Central memory CD4-positive, alpha-beta T cell (primary cell): ENCODE results near the gene SLC15A1.
A peak's percentile ranks its signal among the peaks of the same experiment; 100 is the strongest.

Experiments used
- DNase-seq: peaks from one replicate; pipeline ENCODE4 v3.0.0; 2022

Gene SLC15A1

DNA sequence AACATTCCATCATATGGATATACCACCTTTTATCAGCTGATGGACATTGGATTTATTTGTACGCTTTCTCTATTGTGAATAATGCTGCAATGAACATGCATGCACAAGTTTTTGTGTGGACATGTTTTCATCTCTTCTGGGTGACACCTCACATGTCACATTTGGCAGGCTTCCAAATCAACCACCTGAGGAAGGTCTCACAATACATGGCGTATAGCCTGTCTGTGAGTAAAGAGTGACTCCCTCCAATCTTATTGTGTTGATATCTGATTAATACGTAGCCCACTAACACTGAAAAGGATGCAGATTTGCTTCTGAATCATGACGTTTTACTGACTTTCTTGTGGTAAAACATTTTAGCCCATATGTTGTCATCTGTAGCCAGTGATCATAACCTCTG lies 61.1 kb downstream of the SLC15A1 start:
- DNase-seq = no peak

DNA sequence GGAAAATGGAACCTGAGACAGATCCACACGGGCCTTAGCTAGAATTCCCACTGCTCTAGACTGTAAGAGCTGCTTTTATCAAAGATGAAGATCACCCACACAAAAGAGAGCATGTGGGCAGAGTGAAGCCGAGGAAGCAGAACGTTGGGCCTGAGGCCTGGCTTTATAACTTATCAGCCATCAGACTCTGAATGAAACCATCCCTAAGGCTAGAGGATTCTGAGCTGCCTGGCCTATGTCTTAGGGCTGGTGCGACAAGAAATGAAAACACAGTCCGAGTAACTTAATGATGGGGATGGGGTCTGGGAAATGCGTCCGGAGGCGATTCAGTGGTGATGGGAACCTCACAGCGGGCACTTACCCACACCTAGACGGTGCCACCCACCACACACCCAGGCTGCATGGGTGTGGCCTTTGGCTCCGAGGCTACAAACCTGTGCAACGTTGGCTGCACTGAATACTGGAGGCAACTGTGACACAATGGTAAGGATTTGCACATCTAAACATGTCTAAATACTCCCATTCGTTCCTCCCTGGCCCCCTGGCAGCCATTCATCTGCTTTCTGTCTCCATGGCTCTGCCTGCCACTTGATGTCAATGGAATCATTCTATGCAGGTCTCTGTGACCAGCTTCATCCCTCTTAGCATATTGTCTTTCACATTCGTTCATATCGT lies 62.0 kb downstream of the SLC15A1 start:
- DNase-seq = no peak

DNA sequence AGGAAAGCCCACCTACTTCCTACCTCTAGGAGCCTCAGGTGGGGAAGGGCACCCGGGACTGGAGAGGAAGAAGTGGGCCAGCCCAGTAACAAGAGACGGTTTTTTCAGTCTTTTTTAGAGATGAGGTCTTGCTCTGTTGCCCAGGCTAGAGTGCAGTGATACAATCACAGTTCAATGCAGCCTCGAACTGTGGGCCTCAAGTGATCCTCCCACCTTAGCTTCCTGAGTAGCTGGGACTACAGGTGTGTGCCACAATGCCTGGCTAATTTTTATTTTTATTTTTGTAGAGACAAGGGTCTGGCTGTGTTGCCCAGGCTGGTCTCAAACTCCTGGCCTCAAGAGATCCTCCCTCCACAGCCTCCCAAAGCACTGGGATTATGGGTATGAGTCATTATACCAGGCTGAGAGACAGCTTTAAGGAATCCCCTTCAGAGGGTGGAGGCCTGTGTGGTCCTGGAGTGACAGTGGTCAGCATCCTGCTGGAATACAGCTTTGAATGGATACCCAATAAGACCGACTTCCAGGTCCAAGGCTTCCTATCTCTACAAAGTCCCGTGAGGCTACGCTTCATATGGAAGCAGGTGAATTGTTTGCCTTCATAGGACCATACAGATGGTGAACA lies 63.0 kb downstream of the SLC15A1 start:
- DNase-seq = no peak

DNA sequence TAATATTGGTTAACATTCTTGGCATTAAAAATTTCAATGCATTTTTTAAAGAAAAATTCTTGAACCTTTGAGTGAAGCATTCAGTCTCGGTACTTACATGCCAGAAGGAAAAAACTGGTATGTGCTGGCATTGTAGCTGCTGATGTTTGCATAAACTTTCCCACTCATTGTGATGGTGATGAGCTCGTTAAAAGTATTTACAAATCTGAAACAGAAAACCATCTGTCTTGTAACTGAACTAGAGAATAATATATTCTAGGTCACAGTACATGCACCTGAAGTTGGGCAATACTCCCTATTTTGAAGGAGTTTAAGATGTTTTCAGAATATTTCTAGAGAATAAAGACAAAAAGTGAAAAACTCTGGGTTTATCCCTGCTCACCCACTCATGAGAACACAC lies 64.1 kb downstream of the SLC15A1 start:
- DNase-seq = no peak

DNA sequence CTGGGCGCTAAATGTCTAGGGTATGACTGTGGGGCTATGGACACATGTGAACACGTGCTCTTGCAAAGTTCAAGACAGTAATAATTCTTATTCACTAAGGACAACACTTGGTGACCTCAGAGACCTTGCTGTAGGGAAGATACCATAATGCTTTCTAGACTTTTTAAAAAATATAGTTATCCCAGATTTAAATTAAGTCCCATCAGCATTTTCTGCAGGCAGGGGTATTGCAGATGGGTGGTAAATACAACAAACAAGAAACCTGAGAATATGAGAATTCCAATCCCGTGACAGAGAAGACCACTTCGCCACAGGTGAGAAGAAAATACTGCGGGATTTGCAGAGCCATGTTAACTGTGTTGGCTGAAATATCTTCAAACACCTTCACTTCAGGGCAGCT lies 65.2 kb downstream of the SLC15A1 start:
- DNase-seq = no peak

DNA sequence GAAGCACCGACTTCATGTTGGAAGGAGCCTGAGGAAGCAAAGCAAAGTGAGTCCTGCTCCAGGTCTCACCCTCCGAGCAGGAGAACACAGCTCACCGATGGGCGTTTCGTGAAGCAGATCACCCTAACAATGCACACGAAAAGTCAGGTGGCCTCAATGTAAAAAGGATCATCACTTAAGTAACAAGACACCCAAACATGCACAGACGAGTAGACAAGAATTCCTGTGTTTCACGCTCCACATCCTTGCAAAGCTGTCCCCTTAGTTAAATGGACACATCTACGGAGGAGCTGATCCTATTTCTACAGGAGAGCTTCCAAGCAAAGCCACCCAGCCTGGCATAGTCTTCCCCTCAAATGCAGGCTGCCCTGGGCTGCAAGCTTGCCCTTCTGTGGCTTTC lies 66.2 kb downstream of the SLC15A1 start:
- DNase-seq = no peak

DNA sequence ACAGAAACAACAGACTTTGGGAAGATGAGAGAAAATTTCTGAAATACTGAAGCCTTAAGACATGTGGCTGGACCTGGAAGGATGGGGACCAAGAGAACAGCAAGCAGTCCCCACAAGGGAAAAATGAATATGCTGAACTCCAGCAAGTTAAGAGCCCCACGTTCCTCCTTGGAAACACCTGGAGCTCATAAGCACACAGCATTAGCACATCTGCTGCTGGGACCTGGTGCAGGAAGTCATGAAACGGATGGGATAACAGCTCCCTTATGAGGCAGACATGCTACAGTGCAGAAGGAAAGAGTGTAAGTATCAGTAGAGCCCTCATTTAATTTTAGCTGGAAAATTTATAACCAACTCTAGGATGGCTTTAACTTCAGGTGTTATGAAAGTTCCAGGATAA lies 67.3 kb downstream of the SLC15A1 start:
- DNase-seq = no peak

DNA sequence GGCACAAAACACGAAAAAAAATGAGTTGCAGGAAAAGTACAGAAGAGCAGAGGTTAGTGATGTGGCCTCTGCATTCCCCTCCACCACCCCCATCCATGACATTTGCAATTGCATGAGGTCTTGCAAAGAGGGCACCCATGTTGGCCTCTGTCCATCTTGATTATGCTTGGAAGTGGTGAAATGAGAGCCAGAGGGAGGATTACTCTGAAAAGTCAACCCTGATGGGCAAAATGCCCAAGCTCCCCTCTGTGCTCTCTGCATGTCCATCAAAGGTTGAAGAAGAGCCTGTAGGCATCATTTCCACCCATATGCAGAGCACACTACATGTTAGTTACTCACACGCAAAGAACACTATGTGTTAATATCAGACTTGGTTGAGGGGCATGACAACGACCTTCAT lies 71.4 kb downstream of the SLC15A1 start:
- no peak for DNase-seq

DNA sequence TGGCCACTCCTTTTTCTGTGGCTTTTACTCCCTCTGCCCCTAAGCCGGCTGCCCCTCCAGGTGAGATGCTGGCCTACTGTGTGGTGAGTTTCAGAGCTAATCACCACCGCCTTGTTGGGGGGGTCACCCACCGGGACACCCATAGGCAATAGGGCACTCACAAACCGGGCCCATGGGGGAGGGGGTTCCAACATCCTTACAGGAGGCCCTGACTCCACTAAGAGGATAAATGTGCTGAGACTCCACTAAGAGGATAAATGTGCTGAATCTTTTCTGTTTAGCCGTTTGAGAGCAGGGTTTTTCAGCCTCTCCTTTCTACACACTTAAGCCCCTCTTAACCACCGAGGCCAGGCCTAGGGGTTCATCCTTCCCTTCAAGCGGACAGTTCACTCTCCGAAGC lies 73.7 kb downstream of the SLC15A1 start:
- DNase-seq = no peak

DNA sequence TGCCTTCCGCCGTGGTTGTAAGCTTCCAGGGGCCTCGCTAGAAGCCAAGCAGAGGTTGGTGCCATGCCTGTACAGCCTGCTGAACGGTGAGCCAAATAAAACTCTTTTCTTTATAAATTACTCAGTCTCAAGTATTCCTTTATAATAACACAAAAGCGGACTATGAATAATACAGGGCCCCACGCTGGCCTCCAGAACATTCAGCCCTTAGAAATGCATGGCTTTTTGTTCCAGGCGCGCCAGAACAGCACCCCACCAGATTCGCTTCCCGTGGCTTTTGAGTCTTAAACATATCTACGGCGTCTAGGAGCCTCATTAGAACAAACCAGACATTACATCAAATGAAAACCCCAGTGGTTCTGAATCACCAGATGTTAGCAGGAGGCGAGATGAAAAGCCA lies 75.1 kb downstream of the SLC15A1 start:
- no peak for DNase-seq

DNA sequence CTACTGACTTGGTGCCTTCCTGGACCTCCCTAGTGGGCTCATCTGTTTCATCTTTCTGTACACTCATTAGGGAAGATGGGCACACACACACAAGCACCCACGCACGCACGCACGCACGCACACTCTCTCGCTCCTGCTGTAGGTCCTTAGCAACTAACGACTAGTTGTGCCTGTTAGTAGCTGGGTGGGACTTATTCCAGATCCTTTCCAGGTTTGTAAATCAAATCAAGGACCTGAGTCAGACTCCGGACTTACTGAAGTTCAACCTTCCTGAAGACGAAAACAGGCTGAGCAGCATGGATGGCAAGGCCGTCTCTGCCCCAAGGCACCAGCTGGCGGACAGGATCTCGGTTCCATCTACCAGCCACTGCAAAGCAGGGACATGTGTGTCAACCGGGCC lies 76.2 kb downstream of the SLC15A1 start:
- DNase-seq = no peak

DNA sequence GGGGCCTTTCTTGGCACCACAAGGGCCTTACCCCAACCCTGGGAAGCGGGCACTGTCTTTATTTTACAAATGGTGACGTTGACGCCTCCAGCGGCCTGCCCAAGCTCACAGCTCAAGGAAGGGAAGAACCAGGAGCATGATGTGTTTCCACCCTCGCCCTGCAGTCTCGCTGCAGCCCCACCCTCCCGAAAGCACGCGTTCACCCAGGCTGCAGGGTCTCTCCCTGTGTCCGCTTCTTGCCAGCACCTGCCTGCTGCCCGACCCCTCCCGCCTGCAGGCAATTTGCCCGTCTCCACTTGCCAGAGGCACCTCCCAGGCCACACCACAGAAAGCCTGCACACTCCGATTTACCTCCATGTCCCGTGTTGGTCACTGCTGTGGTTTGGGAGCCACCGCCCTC lies 76.6 kb downstream of the SLC15A1 start:
- no peak for DNase-seq

DNA sequence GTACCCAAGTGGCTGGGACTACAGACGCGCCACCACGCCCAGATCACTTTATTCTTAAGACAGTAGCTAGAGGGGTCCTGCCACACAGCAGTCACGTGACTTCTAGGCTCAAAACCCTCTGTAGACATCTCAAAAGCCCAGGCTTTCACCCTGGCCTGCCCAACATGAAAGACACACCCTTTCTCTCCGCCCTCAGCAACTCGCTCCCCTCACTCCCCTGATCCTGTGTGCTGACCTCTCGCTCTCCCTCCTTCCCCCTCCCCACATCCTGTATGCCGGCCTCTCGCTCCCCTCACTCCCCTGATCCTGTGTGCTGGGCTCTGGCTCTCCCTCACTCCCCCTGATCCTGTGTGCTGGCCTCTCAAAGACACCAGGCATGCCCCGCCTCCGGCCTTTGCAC lies 77.4 kb downstream of the SLC15A1 start:
- DNase-seq = no peak

DNA sequence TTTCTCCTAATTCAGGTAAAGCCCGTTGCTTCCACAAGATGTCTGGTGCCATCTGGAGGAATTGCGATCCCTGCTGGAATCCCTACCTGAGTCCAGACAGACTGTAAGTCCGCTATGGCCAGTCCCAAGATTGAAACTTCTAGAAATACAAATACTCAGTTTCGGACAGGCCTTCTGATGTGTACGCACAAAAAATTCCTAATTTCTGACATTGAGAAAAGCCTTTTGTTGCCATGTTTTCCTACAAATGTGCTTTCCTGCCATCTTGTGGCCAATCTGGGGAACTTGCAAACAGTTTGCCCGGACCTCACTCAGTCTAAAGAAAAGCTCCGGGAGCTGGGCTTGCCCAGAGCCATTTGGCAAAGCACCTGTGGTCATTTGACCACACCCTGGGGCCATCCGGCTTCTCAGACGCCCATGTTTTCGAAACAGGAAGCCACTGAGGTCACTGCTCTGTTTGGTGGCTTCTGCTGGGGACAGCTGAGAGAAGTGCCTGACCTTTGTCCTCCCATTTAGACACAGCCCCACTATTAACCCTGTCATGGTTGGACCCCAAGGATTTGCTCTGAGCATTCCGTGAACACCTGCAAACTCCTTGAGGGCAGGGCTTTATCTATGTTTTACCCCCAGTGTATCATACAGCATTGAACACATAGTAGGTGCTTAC lies 79.4 kb downstream of the SLC15A1 start:
- DNase-seq = peak; percentile 31

DNA sequence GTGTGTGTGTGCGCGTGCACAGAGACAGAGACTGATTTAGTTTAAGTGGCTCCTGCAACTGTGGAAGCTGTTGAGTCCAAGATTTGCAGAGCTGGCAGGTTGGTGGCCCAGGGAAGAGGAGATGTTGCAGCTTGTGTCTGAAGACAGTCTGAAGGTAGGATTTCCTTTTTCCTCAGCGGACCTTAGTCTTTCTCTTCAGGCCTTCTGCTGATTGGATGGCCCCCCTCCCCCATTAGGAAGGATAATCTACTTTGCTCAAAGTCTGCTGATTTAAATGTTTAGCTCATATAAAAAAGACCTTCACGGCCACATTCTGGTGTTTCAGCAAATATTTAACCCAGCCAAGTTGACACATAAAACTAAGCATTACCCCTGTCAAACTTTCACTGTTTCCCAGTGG lies 84.3 kb downstream of the SLC15A1 start:
- no peak for DNase-seq

DNA sequence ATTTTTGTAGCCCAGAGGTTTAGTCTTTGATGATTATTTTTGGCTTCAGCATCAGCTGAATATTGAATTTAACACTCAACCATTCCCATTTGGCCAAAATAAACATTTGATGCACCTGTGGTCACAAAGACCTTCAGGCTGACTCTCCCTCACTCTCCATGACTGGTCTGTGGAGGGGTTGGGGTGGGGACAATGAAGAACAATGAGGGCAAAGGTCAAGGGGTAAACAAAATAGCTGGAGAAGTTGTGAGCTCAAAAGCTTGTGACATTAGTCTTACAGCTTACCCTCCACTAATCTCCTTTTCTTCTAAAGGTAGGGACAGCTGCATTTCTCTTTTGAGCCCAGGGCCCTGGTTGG lies 86.9 kb downstream of the SLC15A1 start:
- DNase-seq = no peak

DNA sequence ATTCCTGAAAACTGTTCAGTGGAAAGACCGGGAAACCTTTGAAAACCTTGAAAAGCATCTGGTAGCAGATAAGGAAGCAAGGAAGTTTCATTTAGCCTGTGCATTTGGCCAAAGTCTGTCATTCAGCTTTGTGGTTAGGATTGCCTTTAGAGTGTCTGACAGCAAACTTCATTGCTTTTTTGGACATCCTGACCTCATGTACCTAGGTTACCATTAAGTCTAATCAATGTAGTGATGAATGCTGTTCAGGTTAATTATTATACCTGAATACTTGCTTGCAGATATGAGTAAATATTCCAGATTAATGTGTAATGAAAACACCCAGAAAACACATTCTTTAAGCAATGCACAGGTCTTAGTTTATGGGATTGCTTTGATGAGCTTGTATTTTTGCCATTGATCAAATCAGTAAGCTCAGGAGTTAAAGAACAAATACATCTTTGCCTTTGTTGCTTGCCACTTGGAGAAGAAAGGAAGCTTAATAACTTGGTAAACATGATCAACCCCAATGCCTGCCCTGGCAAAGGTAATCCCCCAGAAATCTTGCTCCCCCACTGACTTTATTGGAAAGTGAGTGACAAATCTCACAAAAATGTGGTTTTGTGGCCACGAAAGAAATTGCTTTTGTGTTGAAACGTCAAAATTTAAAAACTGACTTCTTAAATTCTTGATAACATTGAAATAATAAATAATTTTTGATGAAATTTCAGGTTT lies 87.4 kb downstream of the SLC15A1 start:
- no peak for DNase-seq

DNA sequence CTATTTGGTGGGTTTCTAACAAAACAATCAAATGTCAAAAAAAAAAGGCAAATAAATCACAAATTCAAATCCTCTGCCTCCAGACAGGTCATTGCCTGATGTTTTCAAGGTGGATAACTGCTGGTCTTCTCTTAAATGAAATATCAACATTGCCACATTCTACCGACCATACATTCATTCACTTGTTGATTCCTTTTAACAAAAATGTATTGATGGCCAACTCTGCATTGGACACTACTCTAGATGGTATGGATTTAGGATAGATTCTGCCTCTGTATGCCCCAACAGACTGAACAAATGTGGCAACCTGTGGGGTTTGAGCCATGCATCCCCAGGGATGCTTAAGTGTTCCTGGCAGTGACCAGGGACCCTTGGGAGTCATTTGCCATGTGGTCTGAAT lies 88.0 kb downstream of the SLC15A1 start:
- no peak for DNase-seq

DNA sequence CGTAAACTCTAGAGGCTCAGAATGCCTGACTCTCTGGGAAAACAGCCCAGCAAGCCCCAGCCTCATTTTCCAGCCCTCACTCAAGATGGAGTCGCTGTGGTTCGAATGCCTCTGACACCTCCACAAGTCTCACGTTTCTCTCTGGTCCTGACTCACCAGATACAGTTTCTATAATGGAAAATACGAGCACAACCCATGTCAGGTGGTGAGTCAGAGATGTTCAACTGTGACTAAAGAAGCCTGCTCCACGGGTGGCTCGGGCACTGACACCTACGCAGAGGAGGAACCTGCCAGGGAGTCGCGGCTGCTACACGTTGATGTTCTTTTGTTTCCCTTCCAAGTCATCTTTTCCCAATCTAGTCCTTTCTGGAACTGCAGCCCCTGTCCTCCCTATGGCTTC lies 88.4 kb downstream of the SLC15A1 start:
- DNase-seq = no peak

DNA sequence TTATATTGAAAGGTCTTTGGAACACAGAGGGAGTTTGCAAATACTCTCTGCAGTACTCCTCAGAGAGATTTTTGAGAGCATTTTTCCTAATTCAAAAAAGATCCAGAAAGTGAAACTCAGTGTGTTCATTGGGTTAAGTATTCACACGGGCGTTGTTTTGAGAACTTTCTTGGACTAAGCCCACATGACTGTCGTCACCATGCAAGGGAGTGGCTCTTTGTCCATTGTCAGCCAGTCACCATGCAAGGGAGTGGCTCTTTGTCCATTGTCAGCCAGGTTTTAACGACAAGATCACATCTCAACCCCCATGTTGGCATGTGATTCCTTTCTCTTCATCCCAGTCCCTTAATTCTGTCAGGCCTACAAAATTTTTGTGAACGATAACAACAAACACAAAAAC lies 94.3 kb downstream of the SLC15A1 start:
- no peak for DNase-seq

DNA sequence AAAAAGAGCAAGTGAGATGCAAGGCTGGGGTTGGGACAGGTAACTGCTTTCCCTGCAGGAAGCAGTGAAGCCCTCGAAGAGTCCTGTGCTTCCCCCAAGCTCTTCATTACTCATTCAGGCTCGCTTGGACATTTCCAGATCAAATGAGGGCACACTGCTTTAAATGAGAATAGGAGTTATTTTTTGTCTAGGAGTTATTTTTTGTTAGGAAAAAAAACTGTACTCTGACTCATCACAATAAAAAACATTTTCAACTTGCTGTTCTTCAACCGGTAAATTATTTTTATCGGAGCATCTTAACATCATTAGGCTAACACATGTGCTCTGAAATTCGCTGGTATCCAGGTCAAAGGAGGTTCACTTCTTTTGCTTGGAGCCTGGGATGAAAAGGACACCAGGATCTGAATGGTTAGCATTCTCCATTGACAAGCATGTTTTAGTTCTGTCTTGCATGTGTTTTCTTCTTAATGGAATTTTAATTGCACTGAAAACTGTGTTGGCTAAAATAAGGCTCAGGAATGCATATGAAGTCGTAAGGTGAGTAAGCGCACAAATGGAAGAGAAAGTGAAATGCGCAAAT lies 94.9 kb downstream of the SLC15A1 start:
- DNase-seq = no peak

DNA sequence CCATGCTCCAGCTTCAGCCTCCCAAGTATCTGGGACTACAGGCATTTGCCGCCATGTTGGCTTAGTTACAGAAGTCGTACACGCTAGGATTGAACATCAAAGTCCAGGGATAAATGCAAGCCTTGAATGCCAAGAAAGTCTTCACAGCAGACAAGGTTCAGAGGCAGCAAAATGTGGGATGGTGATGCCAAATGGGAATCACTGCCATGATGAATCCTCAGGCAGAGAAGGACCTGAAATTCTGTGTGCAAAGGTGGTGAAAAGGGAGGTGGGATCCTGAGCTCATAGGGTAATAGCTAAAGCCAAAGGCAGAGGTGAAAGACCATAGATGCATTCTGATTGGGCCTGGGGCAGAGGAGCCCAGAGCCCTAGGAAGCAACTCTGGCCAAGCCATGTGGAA lies 96.2 kb downstream of the SLC15A1 start:
- no peak for DNase-seq

DNA sequence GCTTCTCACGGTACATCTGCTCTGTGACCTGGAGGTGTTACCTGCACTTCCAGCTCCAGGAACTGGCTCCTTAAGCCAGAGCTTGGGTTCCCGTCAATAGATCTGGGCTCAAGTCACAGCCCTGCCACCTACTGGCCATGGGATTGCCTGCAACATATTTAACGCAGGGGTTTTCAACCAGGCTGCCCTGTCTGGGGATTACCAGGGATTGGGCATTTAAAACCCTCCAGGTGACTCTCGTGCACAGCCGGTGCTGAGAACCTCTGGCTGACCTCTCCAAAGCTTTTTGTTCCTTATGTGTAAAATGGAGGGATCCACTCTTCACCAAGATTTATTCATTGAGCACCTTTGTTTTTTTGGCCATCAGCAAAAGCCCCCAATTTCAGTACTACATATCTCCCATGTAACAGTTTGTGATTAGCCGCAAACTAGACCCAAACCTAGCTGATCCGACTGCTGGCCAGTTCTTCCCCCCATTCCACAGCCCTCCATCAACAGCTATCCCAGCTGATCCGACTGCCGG lies 98.9 kb downstream of the SLC15A1 start:
- DNase-seq = peak; percentile 59
